OCI-LY7 (cell line): ENCODE measurements around the gene MEIOB.

Experiments
- CTCF ChIP-seq: fragments of 200-600 bp; sonication (generic); conservative IDR thresholded peaks from 2 replicates; pipeline ENCODE4 v1.5.1; 2014; ENCODE audit warnings: mild to moderate bottlenecking, antibody characterized with exemption, low read length, moderate library complexity, mixed read lengths
- EZH2phosphoT487 ChIP-seq: fragments of 200-600 bp; sonication (generic); IDR thresholded peaks from 2 replicates; pipeline ENCODE4 v1.6.1; 2018; ENCODE audit warnings: low read depth, borderline replicate concordance, mild to moderate bottlenecking, mixed run types, antibody characterized with exemption, low read length, moderate library complexity, mixed read lengths

- TF ChIP-seq CTCF (no peak), EZH2phosphoT487 (no peak)
Measured at GRCh38 chr16:1816396-1817275, 55.3 kb downstream of the MEIOB start.
